Caco-2 (cell line): ENCODE results near the gene DDX54. TPM values are rescaled to one million over a fixed set of nuclear protein-coding genes. Genes with fewer than 3 reads are reported as not detected.

Experiments
- BruUV-seq: library from RNA; stranded (reverse); fragments of 400-500 nt; replicated peaks from 2 replicates; lab custom pipeline; 2021; lab: Mats Ljungman, UMichigan
- CTCF ChIA-PET: fragments of 300-600 bp; sonication (Branson Sonifier 250); formaldehyde crosslinking; loops from one replicate; lab custom pipeline; 2022; ENCODE audit warnings: antibody characterized with exemption; lab: Charles Lee
- POLR2A ChIA-PET: fragments of 300-600 bp; sonication (Branson Sonifier 250); formaldehyde crosslinking; loops from one replicate; lab custom pipeline; 2022; ENCODE audit warnings: antibody characterized with exemption; lab: Charles Lee
- DNase-seq, 2 experiments: peaks; one replicate each; pipeline versions ENCODE4 v3.0.0 to v3.0.0-alpha.2; 2020 to 2022
- H3K27me3 ChIP-seq: replicated peaks from 2 replicates; pipeline ENCODE4 v1.6.0; 2011; ENCODE audit warnings: low read length; ENCODE audit not compliant: control insufficient read depth, insufficient read depth
- H3K36me3 ChIP-seq: 2 replicates; pipeline ENCODE4 v1.5.1; 2011; ENCODE audit warnings: low read length; ENCODE audit not compliant: control insufficient read depth, insufficient read depth
- H3K4me1 ChIP-seq: fragments of 250-450 bp; sonication (Bioruptor Pico); 2 replicates; pipeline ENCODE4 v1.5.1; 2020; ENCODE audit warnings: mild to moderate bottlenecking
- H3K4me3 ChIP-seq: 2 replicates; pipeline ENCODE4 v1.5.1; 2011; ENCODE audit warnings: low read depth, mild to moderate bottlenecking, control low read depth, low read length
- H3K9me3 ChIP-seq: fragments of 250-450 bp; sonication (Bioruptor Pico); 2 replicates; pipeline ENCODE4 v1.5.1; 2020; ENCODE audit warnings: mild to moderate bottlenecking, moderate library complexity
- H3K27ac Mint-ChIP-seq: one replicate; pipeline ENCODE4 v1.8.0; 2022; ENCODE audit warnings: mixed read lengths; ENCODE audit not compliant: unreplicated experiment
- H3K27me3 Mint-ChIP-seq: one replicate; pipeline ENCODE4 v1.8.0; 2022; ENCODE audit warnings: mixed read lengths; ENCODE audit not compliant: insufficient read depth, unreplicated experiment
- H3K36me3 Mint-ChIP-seq: one replicate; pipeline ENCODE4 v1.8.0; 2022; ENCODE audit warnings: mild to moderate bottlenecking, mixed read lengths; ENCODE audit not compliant: insufficient read depth, unreplicated experiment
- H3K4me1 Mint-ChIP-seq: one replicate; pipeline ENCODE4 v1.8.0; 2022; ENCODE audit warnings: low read depth, mixed read lengths; ENCODE audit not compliant: unreplicated experiment
- H3K4me3 Mint-ChIP-seq: one replicate; pipeline ENCODE4 v1.8.0; 2022; ENCODE audit warnings: mild to moderate bottlenecking, moderate library complexity, mixed read lengths; ENCODE audit not compliant: unreplicated experiment
- H3K9me3 Mint-ChIP-seq: one replicate; pipeline ENCODE4 v1.8.0; 2022; ENCODE audit warnings: mixed read lengths; ENCODE audit not compliant: unreplicated experiment
- CTCF ChIP-seq, 2 experiments: fragments of 200-600 bp in 1 of 2; IDR thresholded peaks; 1 replicate in 1 of 2; 2 replicates in 1 of 2; pipeline versions ENCODE4 v1.5.1 to v1.8.0; 2011 to 2022; ENCODE audit warnings: antibody characterized with exemption in 1 of 2, control low read depth in 1 of 2, inconsistent platforms in 1 of 2, low read depth in 1 of 2, low read length in 1 of 2, mild to moderate bottlenecking in 1 of 2, moderate library complexity in 1 of 2; ENCODE audit not compliant: insufficient read depth in 1 of 2, severe bottlenecking in 1 of 2, unreplicated experiment in 1 of 2
- intact Hi-C: fragments of 100-400 bp; cut with micrococcal nuclease; formaldehyde crosslinking; loops from one replicate; pipeline ENCODE4 v1.10.0; 2022; ENCODE audit not compliant: unreplicated experiment
- total RNA-seq: library from RNA; stranded (reverse); gene quantifications from 2 replicates; pipeline ENCODE4 v1.2.3, GENCODE V29; 2022

DDX54 gene
- total RNA-seq, 1 experiment from 2014 or later = 110 TPM

- CTCF ChIA-PET = interaction anchor here (0.6 kb wide), 1 partner anchor 17 kb away, joined by 3 read pairs; no protein-coding TSS in a partner anchor
- peaks cover 5% of the 10 kb centered on the region; the same call in 1 of the 2 replicates for H3K36me3 ChIP-seq
Observed at GRCh38 chr12:113170457-113170856, 14.8 kb downstream of the DDX54 start.

GRCh38 chr12:113169697-113170096 is 15.6 kb downstream of the DDX54 start:
- H3K4me1 Mint-ChIP-seq = no peaks in the 10 kb centered on the region
- H3K36me3 Mint-ChIP-seq = peaks cover 93% of the 10 kb centered on the region
- no peaks in the 10 kb centered on the region for H3K27me3 Mint-ChIP-seq
- Histone ChIP-seq H3K4me1 (no peaks in the 10 kb centered on the region), H3K27me3 (no peaks in the 10 kb centered on the region), H3K4me3 (no peak overlapping the region), H3K36me3 (peaks cover 5% of the 10 kb centered on the region; the same call in 1 of the 2 replicates), H3K9me3 (no peaks in the 10 kb centered on the region)
- no peak overlapping the region for H3K4me3 Mint-ChIP-seq
- CTCF ChIA-PET = no interaction called here
- POLR2A ChIA-PET = no interaction called here
- intact Hi-C loops = no loop called here
- BruUV-seq = no TSS peak
- H3K27ac Mint-ChIP-seq = no peak overlapping the region
- no peak for DNase-seq
- TF ChIP-seq CTCF (IDR thresholded peaks at IDR 0.05; ENCODE audit: insufficient read depth in 1 of 2, low read depth in 1 of 2, low read length in 1 of 2, severe bottlenecking in 1 of 2, unreplicated experiment in 1 of 2) = no peak
- no peaks in the 10 kb centered on the region for H3K9me3 Mint-ChIP-seq

More at GRCh38 chr12:113170457-113170856, 14.8 kb downstream of the DDX54 start:
- Mint-ChIP-seq H3K27me3 (no peaks in the 10 kb centered on the region), H3K9me3 (no peaks in the 10 kb centered on the region), H3K27ac (no peak overlapping the region), H3K4me1 (no peaks in the 10 kb centered on the region), H3K36me3 (peaks cover 95% of the 10 kb centered on the region), H3K4me3 (no peak overlapping the region)
- no TSS peak for BruUV-seq
- H3K27me3 ChIP-seq = no peaks in the 10 kb centered on the region
- POLR2A ChIA-PET = no interaction called here
- TF ChIP-seq CTCF (IDR thresholded peaks at IDR 0.05; ENCODE audit: insufficient read depth in 1 of 2, low read depth in 1 of 2, low read length in 1 of 2, severe bottlenecking in 1 of 2, unreplicated experiment in 1 of 2) = no peak
- H3K4me3 ChIP-seq = no peak overlapping the region
- no peak for DNase-seq
- H3K4me1 ChIP-seq = no peaks in the 10 kb centered on the region
- H3K9me3 ChIP-seq = no peaks in the 10 kb centered on the region
- intact Hi-C loops = no loop called here

GRCh38 chr12:113167868-113168267 is 17.4 kb downstream of the DDX54 start:
- no peak for DNase-seq
- H3K4me1 Mint-ChIP-seq = no peaks in the 10 kb centered on the region
- BruUV-seq = no TSS peak
- H3K27me3 Mint-ChIP-seq = no peaks in the 10 kb centered on the region
- Histone ChIP-seq H3K4me3 (no peak overlapping the region), H3K36me3 (peaks cover 6% of the 10 kb centered on the region; the same call in 1 of the 2 replicates), H3K4me1 (no peaks in the 10 kb centered on the region), H3K27me3 (no peaks in the 10 kb centered on the region), H3K9me3 (no peaks in the 10 kb centered on the region)
- ChIA-PET CTCF (no interaction called here), POLR2A (no interaction called here)
- H3K4me3 Mint-ChIP-seq = no peak overlapping the region
- peaks cover 93% of the 10 kb centered on the region for H3K36me3 Mint-ChIP-seq
- intact Hi-C loops = no loop called here
- no peaks in the 10 kb centered on the region for H3K9me3 Mint-ChIP-seq
- no peak overlapping the region for H3K27ac Mint-ChIP-seq
- TF ChIP-seq CTCF (IDR thresholded peaks at IDR 0.05; ENCODE audit: insufficient read depth in 1 of 2, low read depth in 1 of 2, low read length in 1 of 2, severe bottlenecking in 1 of 2, unreplicated experiment in 1 of 2) = no peak
